Neural cell (in vitro differentiated cells): ENCODE data around the gene SLC1A3.

Experiments
- CTCF ChIP-seq: fragments of 450-650 bp; IDR thresholded peaks from 2 replicates; pipeline ENCODE4 v1.5.1; 2014; ENCODE audit warnings: antibody characterized with exemption, mild to moderate bottlenecking, moderate library complexity; ENCODE audit not compliant: poor library complexity, severe bottlenecking
- EP300 ChIP-seq: fragments of 450-650 bp; conservative IDR thresholded peaks from 2 replicates; pipeline ENCODE4 v1.6.1; 2014; ENCODE audit warnings: antibody characterized with exemption, mild to moderate bottlenecking, moderate library complexity; ENCODE audit not compliant: poor library complexity, severe bottlenecking
- POLR2AphosphoS5 ChIP-seq: IDR thresholded peaks from 2 replicates; pipeline ENCODE4 v1.6.1; 2012

- TF ChIP-seq EP300 (no peak), CTCF (no peak), POLR2AphosphoS5 (no peak)
Observed at GRCh38 chr5:36631154-36631553, 24.7 kb downstream of the SLC1A3 start.
